CD4-positive, alpha-beta T cell treated with Interleukin-10 for 1 hour (primary cell): ENCODE data around the gene JAKMIP1.

Experiments used
- DNase-seq: peaks from one replicate; pipeline ENCODE4 v3.0.0-alpha.2; 2020

The JAKMIP1 gene

DNA sequence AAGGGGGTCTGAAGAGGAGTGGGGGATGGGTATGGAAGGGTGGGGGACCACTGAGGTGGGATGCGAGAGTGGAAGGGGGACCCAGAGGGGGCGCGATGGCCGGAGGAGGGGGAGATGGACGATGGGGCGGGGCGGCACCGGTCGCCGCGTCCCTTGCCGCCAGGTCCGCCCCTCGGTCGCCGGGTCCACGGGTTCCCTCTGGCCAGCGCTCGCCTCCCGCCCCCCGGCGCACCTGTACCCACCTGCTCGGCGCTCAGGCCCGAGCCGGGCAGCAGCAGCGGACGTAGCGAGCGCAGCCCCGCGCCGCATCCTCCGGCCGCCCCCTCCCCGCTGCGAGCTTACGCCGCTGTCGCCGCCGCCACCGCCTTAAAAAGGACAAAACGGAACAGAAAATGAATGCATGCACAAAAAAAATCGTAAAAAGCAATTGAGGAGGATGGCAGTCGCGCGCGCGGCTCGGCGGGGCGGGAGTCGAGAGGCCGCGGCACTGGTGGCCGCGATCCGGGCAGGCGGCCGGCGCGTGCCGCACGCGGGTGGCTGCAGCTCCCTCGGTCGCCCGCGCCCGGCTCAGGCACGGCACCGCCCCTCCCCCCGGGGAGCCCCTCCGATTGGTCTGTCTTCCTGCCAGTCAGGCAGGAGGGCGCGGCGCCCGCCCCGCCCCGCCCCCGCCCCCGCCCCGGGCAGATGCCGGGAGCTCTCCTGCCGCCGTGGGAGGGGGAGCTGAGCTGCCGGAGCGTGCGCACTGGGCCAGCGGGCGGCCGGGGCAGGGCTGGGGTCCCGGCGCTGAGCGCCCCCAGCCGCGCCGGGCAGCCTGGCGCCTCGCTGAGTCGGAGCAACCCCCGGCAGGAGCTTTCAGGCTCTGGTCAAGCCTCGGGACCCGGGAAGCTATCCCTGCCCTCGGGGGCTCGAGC lies at the start of gene JAKMIP1:
JAKMIP1 (minus strand) TSS at position 539 of the 911 bp plus-strand sequence. CDS start 87,699 bp downstream, outside the sequence.
- peak; percentile 92 for DNase-seq

DNA sequence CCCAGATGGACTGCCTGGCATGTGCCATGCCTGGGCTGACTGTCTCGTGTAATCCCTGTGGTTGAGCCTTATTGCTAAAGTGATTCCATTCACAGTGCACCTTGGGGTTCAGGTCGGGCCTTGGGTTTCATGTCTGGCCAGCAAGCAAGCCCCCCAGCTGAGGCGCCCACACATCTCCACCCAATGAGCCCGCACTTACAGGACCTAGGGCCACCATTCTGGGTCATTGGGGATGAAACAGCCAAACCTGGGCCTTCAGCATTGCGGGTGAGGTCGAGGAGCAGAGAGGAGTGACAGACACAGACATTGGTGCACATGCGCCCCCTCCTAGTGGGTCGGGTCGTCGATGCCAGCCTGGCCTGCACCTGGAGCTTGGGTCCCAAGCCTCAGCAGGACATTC lies 48.0 kb upstream of the JAKMIP1 start:
- no peak for DNase-seq

DNA sequence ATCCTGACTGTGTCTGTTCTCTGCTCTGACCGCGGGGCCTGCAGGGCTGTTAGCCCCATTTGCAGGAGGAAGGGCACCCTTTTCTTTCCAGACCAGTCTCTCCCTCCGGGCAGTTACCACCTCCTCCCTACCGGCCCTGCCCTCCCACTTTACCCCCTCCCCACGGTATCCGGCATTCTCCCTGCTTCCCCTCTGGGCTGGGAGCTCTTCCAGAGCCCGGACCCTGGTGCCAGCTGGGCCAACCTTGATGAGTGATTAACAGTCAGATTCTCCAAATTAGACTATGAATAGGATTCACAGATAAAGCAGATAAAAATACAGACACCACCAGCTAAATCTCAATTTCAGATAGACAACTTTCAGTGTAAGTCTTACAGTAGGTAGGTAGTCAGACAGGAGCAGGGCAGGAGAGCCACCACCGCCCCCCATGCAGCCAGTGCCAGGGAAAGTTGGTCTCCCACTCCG lies 45.9 kb upstream of the JAKMIP1 start:
- DNase-seq, result no peak

DNA sequence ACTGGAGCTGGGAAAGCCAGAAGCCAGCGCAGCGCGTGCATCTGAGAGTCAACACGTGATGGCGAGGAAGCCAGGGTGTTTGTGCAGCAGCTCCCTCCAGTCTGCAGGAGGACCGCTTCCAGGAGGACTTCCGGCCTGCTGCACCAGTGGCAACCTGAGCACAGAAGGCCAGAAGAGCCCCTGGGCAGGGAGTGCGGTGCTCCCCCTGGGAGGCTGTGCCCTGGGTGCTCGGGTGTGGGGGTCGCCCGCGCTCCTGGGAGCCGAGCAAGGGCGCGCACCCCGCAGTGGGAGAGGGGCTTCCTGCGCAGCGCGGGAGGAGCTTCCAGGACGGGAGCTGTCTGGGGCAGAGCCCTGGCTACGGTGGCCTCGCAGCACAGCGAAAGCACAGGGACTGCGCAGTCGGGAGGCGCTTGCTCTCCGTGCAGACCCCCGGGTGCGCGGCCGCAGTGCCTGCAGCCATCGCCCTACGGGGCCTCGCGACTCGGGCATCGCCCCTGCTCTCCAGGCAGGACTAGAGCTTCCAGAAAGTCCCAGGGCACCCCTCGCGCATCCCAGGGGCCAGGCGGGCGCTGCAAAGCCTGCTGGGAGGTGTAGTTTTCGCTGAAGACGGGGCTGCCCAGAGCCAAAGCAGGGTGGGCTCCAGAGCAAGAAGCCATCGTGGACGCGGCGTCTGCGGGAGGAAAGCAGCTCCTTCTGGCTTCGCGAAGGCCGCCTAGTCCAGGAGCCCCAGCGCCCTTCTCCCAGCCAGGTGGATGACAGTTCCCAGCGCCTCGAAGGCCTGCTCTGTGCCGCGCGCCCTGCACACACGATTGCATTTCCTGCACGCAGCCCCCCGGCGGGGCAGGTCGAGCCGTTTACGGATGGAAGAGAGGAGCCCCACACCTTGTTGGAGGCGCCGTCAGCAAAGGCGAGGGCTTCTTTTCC lies 45.2 kb upstream of the JAKMIP1 start:
- DNase-seq, result no peak

DNA sequence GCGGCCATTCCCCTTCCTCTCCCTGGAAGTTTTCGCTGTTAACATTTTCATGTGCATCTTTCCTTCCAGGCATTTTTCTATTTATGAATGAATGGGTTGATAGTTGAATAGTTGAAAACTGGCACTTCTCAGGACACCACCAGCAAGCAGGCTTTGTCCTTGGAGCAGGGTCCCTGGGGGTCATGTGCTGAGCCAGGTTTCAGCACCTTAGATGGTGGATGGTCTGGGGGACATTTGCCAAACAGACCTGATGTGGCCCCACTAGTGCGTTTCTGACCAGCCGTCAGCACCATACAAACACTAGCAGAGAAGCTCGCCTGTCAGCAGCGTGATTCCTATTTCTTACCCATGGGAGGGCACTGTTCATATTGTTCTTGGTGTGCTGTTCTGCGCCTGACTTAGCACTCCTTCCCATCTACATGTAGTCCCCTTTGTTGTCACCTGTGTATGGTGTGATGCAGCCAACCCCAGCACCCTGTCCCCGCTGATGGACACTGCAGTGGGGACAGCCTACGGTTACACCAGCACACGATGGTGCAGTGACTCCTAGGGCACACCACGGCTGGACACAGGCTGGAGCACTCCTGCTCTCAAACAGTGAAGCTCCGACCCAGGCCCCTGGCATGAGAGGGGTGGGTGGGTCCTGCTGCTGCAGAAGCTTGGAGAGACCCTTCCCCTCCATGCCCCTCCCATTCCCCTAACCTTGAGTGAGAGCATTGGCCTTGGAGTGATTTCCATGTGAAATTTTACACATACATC lies 42.1 kb upstream of the JAKMIP1 start:
- no peak for DNase-seq

DNA sequence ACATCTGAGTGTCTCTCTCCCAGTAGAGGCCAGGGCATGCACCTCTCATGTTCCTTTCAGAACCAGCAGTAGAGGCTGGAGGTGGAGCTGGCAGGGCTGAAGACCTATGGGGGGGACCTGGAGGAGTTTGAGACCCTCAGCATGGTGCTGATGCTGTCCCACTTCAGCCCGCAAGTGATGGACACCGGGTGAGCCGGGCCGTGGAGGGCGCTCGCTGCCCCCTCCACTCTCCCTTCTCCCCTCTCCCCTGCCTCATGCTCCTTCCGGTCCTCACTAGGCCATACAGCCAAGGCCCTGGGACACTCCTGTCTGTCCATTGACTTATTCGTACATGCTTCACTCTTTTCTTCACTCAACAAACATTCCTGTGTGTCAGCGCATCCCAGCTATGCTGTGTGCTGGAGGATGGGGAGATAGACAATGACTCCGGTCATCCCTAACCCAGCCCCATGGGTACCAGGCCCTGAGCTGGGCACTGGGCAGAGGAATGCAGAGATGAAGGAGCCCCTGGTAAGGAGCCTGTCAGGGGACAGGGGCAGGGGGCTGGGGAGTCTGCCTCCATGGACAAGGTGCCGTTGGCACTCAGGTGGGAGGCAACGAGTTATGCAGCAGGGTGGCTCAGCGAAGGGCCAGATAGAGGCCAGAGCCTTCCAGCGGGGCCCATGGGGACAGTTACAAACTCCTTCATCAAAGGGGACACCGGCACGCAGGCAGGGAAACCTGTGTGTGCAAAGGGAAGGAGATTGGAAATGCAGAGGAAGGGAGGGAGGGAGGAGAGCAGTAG lies 40.9 kb upstream of the JAKMIP1 start:
- DNase-seq, result no peak

DNA sequence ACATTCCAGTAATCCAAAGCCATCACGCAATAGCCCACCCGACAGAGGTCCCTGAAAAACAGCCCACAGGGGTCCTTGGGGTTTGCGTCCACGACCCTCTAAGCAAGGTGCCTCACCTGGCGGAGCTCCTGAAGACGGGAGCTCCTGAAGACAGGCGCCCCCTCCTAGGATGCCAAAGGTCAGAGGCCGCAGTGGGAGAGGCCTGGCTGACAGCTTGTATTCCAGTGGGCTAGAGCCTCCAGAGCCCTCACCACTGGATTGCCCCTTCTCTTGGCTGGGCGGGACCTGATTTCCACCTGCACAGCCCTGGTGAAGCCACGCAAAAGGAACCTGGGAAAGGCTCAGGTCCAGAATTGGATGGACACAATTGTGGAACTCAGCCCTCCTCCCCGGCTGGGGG lies 39.6 kb upstream of the JAKMIP1 start:
- no peak for DNase-seq

DNA sequence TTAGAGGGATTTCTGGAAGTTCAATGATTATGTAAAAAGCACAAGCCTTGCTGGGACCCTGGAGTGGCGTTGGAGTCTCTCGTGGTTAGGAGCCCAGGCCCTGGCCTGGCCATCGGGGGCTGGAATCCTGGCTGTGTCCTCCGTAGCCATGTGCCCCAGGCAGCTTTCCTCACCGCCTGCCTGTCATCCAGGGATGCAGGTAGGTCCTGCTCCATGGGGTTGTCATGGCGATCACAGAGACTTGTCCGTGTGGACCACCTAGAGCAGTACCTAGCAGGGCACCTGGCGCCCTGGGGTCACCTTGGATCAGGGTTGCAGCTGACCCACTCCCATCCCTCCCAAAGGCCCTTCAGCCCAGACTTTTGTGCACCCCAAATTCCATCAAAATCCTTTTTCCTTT lies 39.1 kb upstream of the JAKMIP1 start:
- DNase-seq, result no peak

DNA sequence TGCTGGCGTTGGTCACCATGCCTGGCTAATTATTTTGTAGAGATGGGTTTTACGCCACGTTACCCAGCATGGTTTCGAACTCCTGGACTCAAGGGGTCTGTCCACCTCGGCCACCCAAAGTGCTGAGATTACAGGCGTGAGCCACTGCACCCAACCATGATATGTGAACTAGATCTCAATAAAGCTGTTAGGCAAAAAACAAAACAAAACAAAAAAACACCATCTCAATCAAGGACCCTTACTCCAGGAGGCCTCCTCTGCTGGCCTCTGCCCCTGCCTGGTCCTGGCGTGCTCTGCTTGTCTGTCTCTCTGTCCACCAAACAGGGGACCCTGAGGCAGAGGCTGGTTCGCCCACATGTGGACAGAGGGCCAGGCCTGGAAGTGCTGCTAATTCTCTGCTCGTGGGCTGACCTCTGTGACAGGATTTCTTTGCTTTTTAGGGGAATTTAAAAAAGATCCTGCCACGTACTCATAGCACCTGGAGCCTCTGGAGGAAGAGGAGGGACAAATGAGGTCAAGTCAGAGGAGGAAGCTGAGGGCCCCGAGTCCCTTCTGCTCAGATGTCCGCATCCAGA lies 36.6 kb upstream of the JAKMIP1 start:
- no peak for DNase-seq

DNA sequence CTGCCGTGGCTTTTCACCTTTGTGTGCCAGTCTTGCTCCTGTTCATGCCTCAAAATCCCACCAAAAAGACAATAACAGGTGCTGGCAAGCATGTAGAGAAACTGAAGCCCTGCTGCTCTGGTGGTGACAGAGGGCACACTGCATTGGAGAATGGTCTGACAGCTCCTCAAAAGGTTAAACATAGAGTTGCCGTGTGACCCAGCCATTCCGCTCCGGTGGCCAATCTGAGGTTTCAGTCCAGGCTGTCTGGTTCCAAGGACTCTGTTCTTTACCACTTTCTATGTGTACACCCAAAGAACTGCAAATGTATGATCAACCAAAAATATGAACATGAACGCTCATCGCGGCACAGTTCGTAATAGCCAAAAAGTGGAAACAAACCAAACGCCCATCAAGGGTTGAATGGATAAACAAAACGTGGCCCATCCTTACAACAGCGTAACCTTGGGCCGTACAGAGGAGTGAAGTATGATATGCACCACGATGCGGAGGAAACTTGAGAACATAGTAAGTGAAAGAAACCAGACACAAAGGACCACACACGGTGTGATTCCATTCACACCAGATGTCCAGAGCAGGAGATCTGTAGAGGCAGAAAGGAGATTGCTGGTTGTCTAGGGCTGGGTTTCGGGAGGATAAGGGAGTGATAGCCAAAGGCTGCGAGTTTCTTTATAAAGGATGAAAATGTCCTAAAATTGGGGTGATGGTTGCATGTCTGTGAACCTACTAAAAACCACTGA lies 35.7 kb upstream of the JAKMIP1 start:
- no peak for DNase-seq

DNA sequence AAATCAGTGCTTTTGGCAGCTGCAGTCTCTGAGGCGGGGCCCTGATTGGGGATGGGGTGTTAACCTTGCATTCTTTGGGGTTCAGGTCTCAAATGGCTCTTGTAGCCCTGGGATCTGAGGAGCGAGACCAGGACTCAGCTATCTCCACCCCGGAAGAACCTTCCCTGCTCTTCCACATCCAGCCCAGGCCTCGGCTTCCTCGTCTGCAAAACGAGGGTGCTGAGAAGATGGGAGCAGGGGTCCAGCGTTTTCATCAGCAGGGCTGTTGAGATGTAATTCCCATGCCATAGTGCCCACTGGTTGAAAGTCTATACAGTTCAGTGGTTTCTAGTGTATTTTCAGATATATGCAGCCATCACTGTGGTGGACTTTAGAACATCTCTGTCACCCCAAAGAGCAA lies 34.7 kb upstream of the JAKMIP1 start:
- no peak for DNase-seq

DNA sequence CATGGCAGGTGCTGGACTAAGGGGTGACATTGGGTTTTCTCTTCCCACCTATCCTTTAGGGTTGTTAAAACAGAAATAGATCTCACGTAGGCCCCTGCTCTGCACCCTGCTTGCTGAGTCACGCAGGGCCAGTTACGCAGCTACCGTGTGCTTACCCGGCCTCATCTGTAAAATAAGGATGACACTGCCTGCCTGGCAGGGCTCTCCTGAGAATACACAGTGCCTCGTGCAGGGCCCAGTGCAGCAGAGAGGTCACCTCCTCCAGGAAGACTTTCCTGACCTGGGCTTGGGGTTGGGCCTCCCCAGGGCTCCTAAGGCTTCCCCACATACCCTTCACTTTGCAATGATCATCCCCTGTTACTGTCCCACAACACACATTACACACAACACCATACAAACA lies 33.6 kb upstream of the JAKMIP1 start:
- DNase-seq, result no peak

DNA sequence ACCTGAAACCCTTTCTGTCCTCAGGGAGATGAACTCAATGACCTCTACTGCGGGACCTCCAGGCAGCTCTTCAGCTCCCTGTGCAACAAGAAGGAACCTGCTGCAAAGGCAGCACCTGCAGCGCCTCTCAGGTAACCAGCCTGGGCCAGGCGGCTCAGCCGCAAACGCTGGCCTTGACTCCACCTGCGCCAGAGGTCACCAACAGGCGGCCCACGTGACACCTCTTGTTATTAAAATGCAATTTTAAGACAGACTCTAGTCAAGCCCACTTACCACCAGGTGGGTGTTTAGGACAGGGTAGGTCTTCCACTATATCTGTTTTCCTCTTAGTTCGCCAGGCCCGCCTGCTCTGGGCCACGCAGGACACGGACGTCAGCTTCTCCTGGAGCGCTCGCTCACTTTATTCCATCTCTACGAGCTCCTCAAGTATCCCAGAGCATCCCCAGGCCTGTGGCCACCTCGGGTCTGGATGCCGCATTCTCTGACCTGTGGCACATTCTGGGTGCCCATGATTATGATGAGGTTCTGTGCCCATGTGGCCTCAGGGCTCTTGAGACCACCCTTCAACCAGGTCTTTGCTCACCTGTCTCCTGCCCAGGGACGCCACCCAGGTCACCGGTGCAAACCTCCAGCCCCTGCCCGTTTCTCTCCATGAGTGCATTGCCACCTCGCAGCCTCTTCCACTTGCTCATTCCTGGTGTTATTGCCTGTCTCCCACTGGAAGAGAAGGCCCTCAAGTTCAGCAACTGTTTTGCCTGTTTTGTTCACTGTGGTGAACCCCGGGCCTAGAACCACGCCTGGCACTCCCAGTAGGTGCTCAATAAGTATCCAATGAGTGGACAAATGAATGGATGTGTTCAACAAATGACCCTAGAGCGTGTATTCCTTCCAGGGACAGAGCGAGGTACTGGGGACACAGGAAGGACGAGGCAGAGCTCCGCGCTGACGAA lies 32.8 kb upstream of the JAKMIP1 start:
- DNase-seq, result no peak

DNA sequence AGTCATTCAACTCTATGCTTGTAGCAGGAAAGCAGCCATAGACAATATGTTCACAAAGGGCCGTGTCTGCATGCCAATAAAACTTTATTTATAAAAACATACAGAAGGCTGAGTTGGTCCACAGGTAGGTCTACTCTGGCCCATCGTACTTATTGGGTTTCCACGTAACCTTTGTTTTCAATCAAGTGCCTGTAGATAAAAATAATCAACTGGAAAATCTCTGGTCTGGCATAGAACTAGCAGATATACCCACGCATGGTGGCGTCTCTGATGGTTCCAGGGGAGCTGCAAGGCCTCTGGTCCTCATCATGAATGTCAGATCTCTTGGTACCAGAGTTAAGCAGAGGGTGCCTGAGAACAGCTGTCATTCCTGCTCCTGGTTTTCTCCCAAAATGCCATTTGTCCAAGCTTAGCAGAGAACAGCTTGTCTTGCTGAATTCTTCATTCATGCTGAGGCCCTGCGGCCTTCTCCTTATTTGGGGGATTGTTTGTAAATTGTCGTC lies 31.4 kb upstream of the JAKMIP1 start:
- no peak for DNase-seq

DNA sequence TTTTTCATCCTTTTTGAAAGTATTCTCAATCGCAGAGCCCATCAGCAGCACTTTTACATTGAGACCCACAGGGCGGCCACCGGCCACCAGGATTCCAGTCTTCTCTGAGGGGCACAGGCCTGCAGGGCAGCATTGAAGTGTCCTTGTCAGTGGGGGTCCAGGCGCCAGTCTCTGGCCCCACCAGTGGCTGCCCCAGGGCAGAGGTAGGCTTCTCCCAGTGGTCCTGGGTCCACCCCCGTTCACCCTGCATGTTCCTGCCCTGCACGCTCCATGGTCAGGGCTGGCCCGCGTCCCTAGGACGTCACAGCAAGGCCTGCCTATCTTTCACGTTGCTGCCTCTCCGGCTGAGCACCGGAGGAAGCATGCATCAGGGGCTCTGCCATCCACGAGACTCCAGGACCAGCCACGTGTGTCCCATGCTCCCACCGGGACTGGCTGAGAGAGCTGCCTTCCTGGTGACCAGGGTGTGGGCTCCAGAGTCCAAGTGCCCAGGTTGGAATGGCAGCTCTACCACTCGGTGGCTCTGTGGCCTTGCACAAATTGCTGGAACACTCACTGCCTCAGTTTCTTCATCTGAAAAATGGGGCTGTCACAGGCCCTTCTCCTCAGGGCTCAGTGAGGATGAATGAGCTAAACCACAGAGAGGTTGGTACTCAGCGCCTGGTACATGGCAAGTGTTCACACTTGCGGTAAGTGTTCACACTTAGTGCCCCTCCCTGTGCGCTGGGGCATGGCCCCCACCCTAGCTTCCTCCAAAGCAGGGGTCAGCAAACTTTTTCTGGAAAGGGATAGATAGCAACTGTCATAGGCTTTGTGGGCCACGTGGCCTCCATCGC lies 30.7 kb upstream of the JAKMIP1 start:
- DNase-seq, result no peak

DNA sequence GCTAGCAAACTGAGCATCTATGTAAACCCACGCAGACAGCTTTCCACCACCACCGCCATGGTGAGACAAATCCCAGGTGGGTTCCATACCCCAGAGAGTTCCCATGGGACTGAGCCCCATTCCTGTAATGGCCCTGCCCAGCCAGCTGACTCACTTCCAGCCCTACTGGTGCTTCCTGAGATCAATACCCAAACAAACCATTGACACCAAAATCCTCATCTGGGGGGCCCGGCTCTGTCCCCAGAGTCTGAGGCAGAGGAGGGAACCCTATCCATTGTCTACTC lies 30.1 kb upstream of the JAKMIP1 start:
- no peak for DNase-seq

DNA sequence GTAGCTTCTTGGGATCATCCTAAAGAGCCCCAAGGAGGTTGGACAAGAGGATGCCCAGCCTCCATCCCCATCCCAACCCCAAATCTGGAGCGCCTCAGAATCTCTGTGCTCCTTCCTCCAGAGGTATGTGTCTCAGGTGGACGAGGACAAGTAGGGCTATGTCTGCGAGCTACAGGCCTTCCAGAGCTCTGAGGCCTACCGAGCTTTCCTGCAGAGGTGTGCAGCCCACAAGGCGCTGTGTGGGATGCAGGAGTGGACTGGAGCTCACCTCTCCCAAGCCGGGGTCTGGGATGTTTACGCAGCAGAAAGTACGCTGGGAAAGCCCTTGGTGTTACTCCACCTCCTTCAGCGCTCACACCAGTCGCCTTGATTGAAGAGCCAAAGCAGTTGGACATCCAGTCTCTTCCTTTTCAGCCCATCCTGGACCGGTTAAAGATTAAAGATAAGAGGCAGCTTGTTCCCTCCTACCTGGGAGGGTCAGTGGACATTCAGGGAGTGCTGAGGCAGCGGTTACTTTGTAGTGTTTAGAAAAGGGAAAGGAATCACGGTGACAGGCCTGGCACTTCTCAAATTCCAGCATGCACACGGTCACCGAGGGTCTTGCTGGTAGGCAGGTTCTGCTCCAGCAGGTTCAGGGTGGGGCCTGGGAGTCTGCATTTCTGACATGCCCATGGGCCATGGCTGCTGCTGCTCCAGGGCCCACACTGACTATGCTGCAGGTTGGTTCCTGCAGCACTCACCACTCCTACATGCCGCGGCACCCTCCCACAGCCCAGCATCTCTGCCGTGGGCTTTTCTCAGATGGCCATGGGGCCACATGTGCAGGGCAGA lies 29.5 kb upstream of the JAKMIP1 start:
- no peak for DNase-seq

DNA sequence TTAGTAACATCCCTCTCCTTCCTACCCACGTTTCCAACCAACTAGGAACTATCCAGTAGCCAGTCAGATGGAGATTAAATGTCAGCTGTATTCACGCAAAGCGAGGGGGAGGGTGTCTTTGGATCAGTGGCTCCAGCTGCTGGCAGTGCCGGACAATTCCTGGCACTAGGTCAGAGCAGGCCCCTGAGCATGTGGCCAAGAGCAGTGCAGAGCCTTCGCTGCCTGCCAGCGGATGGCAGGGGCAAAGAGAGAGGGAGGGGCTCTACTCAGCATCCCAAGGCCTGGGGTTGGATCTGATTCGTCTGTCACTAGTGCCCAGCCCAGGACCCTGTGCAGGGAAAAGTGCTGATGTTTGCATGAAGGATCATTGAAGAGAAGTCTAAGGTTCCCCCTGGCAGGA lies 28.7 kb upstream of the JAKMIP1 start:
- DNase-seq, result no peak
